ENCODE results near the gene SLC22A16. TPM values are rescaled to one million over a fixed set of nuclear protein-coding genes. Genes with fewer than 3 reads are reported as not detected.
"Not testable (repeated sequence)": the region's sequence is repeated elsewhere in the genome, so short reads cannot be mapped to it uniquely, and the experiment has no call there.

Gene SLC22A16
- total and polyA plus RNA-seq, 10 donors, result 0.07 to 2.8 (median 1.1) TPM; not detected in 2

DNA sequence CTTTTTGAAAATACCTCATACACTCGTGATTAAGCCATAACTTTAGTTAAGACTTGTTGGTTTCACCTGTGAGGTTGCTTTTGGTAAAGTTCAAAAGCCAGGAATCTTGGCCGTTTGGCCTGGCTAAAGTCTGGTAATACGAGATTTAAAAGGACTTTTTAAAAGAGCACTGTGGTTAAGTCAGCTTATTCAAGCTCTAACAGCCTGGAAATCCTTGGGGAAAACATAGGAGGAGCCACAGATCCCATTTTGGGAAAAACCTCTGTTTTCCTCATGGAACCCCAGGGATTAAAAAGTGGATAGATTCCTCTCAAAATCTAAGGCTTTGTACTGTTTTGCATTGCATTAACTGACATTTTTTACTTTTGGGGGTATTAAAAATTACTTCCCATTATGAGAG is 13.7 kb upstream of the SLC22A16 start:
- DNase-seq, result no peak
- H3K27me3 ChIP-seq (replicated peaks in 1 of 7), result peaks cover 0 to 3% (median 0%) of the 10 kb centered on the region in 7 donors
- no peaks in the 10 kb centered on the region for H3K9me3 ChIP-seq
- TF ChIP-seq POLR2A (IDR thresholded peaks at IDR 0.05) (no peak), CTCF (IDR thresholded peaks at IDR 0.05 in 8 of 11, conservative IDR thresholded peaks at IDR 0.05 in 3 of 11) (no peak), POLR2AphosphoS5 (IDR thresholded peaks at IDR 0.05) (no peak)
- no peak overlapping the region for H3K4me3 ChIP-seq
- H3K36me3 ChIP-seq, result no peaks in the 10 kb centered on the region
- WGBS, 5 donors, result 65 to 82% (median 67%) methylated on average over 3 of the region's 3 CpGs
- H3K27ac ChIP-seq, result no peak overlapping the region
- H3K4me1 ChIP-seq, result peaks cover 0 to 6% (median 0%) of the 10 kb centered on the region in 6 donors
- intact Hi-C loops (cut with DNase I; ENCODE audit: low total_unique reads), result no loop called here

GRCh38 chr6:110488606-110489190 is 12.3 kb upstream of the SLC22A16 start:
- Histone ChIP-seq H3K9me3 (no peaks in the 10 kb centered on the region), H3K27me3 (replicated peaks in 1 of 7) (peaks cover 0 to under 1% (median 0%) of the 10 kb centered on the region in 7 donors), H3K36me3 (no peaks in the 10 kb centered on the region), H3K4me3 (no peak overlapping the region), H3K4me1 (peaks cover 0 to 10% (median 0%) of the 10 kb centered on the region in 6 donors), H3K27ac (no peak overlapping the region)
- TF ChIP-seq POLR2AphosphoS5 (IDR thresholded peaks at IDR 0.05), result no peak
- TF ChIP-seq CTCF (IDR thresholded peaks at IDR 0.05 in 8 of 11, conservative IDR thresholded peaks at IDR 0.05 in 3 of 11), result no peak
- TF ChIP-seq POLR2A (IDR thresholded peaks at IDR 0.05), result no peak
- 88 to 96% (median 91%) methylated on average over 6 of the region's 6 CpGs for WGBS, 5 donors
- intact Hi-C loops (cut with DNase I; ENCODE audit: low total_unique reads), result no loop called here
- no peak for DNase-seq

GRCh38 chr6:110487968-110488381 is 11.6 kb upstream of the SLC22A16 start:
- intact Hi-C loops (cut with DNase I; ENCODE audit: low total_unique reads); DNase-seq; H3K27me3 ChIP-seq (replicated peaks in 1 of 7); H3K9me3 ChIP-seq; H3K4me3 ChIP-seq; H3K27ac ChIP-seq; H3K4me1 ChIP-seq; H3K36me3 ChIP-seq: not testable (repeated sequence)
- WGBS, 5 donors, result 61 to 90% (median 69%) methylated on average over 3 of the region's 3 CpGs

- intact Hi-C loops (cut with DNase I; ENCODE audit: low total_unique reads), result no loop called here
- no peaks in the 10 kb centered on the region for H3K36me3 ChIP-seq
- no peak overlapping the region for H3K4me3 ChIP-seq
- 64 to 94% (median 85%) methylated on average over 1 of the region's 1 CpG for WGBS, 5 donors
- no peak for DNase-seq
- no peak for TF ChIP-seq CTCF (IDR thresholded peaks at IDR 0.05 in 8 of 11, conservative IDR thresholded peaks at IDR 0.05 in 3 of 11)
- no peak for TF ChIP-seq POLR2AphosphoS5 (IDR thresholded peaks at IDR 0.05)
- no peak for TF ChIP-seq POLR2A (IDR thresholded peaks at IDR 0.05)
- H3K9me3 ChIP-seq, result peaks cover 0 to 4% (median 0%) of the 10 kb centered on the region in 8 donors
- H3K27ac ChIP-seq, result no peak overlapping the region
- H3K4me1 ChIP-seq, result peaks cover 0 to 10% (median 0%) of the 10 kb centered on the region in 6 donors
- no peaks in the 10 kb centered on the region for H3K27me3 ChIP-seq (replicated peaks in 1 of 7)
Measured at GRCh38 chr6:110486756-110487155, 10.3 kb upstream of the SLC22A16 start.
